GM18909 (cell line): ENCODE data around the gene DCUN1D3.
"Not testable (repeated sequence)": the region's sequence is repeated elsewhere in the genome, so short reads cannot be mapped to it uniquely, and the experiment has no call there.

Experiments
- ATAC-seq: cut with Tn5 transposase; IDR thresholded peaks from one replicate; pipeline ENCODE4 v1.9.1; 2021; ENCODE audit warnings: mild to moderate bottlenecking; ENCODE audit not compliant: unreplicated experiment, poor library complexity

The DCUN1D3 gene

GRCh38 chr16:20844054-20844453 lies 56.1 kb downstream of the DCUN1D3 start:
- ATAC-seq = no peak

GRCh38 chr16:20839504-20839903 lies 60.7 kb downstream of the DCUN1D3 start:
- no peak for ATAC-seq

- peak; percentile 53 for ATAC-seq
These were observed 61.9 kb downstream of the DCUN1D3 start for GRCh38 chr16:20838240-20838639.

GRCh38 chr16:20833086-20833485 lies 67.1 kb downstream of the DCUN1D3 start:
- no peak for ATAC-seq

- ATAC-seq = no peak
These were observed 69.8 kb downstream of the DCUN1D3 start for GRCh38 chr16:20830372-20830771.

- no peak for ATAC-seq
These were observed 70.6 kb downstream of the DCUN1D3 start for GRCh38 chr16:20829536-20829935.

GRCh38 chr16:20826039-20826566 lies 74.1 kb downstream of the DCUN1D3 start:
- no peak for ATAC-seq

GRCh38 chr16:20822521-20823325 lies 77.4 kb downstream of the DCUN1D3 start:
- no peak for ATAC-seq

GRCh38 chr16:20821682-20822081 lies 78.5 kb downstream of the DCUN1D3 start:
- ATAC-seq = no peak

- no peak for ATAC-seq
These were observed 81.1 kb downstream of the DCUN1D3 start for GRCh38 chr16:20818929-20819585.

- no peak for ATAC-seq
These were observed 85.4 kb downstream of the DCUN1D3 start for GRCh38 chr16:20814784-20815183.

GRCh38 chr16:20812510-20812909 lies 87.6 kb downstream of the DCUN1D3 start:
- no peak for ATAC-seq

GRCh38 chr16:20811889-20812439 lies 88.2 kb downstream of the DCUN1D3 start:
- no peak for ATAC-seq

- no peak for ATAC-seq
These were observed 92.3 kb downstream of the DCUN1D3 start for GRCh38 chr16:20807862-20808261.

- ATAC-seq = peak; percentile 78
These were observed 93.7 kb downstream of the DCUN1D3 start, which contains the start of the genes ERI2 and REXO5 for GRCh38 chr16:20806168-20807050. Gene ERI2 (minus strand): TSS chr16:20806472. CDS start chr16:20806430, 42 bp downstream. Gene REXO5 (plus strand): TSS chr16:20806527. CDS start chr16:20806954, 427 bp downstream.

GRCh38 chr16:20805684-20806167 lies 94.4 kb downstream of the DCUN1D3 start:
- ATAC-seq = not testable (repeated sequence)
